HuH-7 (cell line): Measurements from ENCODE around the gene TXLNB.

Experiments
- DNase-seq: peaks from one replicate; pipeline ENCODE4 v3.0.0; 2011; ENCODE audit warnings: low spot score

The TXLNB gene

DNA sequence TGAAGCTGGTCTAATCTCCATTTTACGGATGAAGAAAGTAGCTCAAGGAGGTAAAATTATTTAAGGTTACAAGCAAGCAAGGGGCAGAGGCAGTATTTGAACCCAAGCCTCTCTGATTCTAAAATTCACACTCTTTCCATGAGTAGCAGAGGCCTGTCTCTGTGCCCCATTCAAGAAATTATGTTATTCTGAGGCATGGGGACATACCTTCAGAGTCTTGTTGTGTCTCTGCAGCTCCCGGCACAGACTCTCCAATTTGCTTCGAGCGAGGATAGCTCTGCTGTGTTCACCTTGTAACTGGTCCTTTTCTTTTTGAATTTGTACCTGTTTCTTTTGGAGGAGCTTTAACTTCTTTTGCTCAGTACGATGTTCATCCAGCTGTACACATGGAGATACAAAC, 21.5 kb downstream of the TXLNB start:
- no peak for DNase-seq

DNA sequence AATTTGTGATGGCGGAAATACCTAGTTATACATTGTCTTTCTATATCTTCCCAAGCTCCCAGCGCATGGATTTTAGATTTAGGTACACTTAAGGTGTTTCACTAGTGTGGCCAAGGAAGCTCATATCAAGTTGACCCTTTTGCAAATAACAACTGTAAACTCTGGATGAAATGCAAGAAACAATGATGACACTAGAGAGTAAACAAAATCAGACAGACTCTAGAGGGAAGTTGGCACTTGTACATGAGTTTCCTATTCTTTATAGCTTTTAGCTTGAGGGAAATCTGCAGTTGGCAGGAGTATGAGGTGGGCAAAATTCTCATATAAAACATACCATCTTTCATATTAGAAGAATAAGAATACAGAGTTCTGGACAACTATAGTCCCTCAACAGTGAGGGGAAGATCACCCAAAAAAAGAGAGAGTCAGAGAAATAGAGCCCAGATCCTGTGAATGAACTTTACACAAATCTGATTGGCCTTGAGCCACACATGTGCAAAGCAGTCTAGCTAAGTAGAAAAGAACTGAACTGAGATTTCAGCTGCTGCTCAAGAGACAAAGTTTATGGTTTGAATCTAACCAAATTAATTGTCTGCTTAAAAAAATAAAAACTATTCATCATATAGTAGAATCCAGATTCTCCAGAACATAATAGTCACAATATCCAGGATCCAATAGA, 26.1 kb downstream of the TXLNB start:
- no peak for DNase-seq

DNA sequence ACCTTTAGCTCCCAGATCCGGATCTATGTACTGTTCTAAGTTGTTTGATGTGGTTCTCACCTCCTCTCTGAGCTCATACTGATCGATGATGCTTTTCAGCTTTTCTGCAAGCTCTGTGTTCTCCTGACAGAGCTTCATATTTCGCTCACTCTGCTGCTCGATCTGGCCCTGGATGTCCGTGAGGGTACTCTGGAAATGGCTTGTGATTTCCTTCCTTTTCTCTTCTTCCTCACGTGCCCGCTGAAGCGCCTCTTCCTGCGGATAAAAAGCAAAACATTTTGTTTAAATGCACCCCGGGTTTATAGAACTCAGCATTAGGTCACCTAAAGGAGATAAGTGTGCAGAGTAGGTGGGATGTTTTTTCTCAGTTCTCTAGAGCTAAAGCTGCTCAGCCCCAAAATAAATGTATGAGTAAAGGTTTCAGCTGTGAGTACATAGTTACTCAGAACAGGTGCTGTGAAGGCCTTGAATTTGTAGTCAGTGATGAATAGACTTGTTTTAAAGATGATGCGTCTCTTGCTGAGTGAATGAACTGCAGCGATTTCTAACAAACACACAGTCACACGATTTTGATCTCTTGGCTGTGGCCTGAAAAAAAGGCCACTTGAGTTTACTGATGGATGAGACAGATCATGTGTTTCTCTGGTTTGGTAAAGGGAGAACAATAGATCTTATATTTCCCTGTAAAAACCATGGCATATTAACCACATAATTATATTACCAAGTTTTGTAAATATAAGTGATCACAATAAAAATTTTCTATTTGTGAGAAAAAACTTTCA, 29.1 kb downstream of the TXLNB start:
- DNase-seq, result no peak

DNA sequence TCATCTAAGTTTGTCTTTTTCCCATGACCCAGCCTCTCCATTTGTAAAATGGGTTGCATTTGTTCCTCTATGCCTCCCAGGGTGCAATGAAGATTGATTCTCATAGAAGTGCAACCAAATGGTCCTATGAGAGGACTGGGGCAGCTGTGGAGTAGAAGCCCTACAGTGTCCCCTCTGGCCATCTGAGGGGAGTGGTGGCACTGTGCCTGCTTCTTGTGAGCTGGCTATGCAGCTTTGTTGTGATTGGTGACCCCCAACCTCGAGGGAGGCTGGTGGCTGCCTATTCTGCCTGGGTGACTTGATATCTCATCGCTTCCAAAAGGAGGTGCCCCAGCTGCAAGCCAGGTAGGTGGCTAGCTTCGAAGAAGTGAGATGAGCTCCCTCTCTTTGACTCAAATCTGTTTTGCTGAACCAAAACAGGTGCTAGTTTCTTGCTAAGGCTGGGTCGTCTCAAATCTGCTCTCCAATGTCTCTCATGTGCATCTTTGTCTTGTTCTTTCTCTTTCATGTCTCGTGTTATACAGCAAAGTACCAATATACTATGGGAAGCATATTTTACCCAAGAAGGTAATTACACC, 33.9 kb downstream of the TXLNB start:
- DNase-seq, result no peak

DNA sequence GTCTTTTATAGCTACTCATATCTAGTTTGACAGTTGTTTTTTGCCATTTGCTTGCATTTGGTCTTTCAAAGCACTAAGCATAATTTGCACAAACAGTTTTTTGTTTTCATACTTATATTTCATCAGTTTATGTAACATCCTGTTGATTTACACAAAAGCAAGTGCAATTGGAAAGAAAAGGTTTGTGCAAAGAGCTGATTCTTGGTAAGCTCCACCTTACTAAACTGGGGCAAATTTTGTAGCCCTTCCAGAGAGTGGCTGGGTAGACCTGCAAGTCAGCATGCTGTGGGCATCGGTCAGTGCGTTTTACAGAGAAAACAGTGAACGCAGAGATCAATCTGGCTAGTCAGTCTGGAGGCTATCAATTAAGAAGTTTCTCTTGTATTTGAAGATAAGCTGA, 34.5 kb downstream of the TXLNB start:
- DNase-seq, result no peak

DNA sequence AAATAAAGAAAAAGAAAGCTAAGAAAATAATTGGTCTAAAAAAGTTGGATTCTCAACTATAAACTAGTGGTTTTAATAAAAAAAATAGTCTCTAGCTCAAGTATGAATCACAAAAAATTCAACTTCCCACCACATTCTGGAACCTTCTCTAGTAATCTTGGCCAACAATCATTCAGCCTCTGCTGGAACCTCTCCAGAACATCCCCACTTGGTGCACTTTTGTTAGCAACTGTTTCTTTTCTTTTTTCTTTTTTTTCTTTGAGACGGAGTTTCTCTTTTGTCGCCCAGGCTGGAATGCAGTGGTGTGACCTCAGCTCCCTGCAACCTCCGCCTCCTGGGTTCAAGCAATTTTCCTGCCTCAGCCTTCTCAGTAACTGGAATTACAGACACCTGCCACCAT, 35.7 kb downstream of the TXLNB start:
- DNase-seq, result no peak

DNA sequence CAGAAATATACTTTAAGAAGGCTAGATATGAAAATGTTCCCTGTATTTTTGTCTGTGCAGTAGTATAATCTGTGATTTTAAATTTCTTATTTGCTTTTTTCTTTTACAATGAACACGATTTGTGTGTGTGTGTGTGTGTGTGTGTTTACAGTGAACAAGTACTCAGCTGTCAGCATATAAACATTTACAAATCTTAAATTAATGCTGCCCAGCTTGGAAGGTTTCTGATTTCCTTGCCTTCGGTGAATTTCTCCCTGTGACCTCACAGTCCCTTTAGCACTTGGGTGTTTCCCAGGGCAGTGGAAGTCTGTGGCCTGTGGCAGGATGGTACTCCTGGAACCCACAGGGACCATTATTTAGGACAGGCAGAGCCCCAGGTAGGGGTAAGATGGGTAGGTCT, 37.6 kb downstream of the TXLNB start:
- DNase-seq, result no peak

DNA sequence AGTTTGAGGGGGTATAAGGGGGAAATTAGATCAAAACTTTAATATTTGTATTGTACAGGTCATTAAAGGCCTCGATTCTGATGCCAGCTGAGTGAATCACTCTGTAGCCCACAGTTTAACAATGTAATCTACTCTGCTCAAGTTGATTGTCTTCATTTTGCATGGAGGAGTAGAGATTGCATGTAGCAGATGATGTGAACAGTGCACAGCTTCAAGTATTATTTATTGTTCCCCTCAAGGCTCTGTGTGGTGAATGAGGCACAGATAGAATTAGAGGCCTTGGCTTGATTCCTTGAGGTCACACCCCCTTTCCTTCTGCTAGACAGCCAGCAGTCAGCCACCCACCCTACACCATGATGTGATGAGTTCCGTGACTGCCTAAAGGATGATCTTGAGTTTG, 38.1 kb downstream of the TXLNB start:
- DNase-seq, result no peak

DNA sequence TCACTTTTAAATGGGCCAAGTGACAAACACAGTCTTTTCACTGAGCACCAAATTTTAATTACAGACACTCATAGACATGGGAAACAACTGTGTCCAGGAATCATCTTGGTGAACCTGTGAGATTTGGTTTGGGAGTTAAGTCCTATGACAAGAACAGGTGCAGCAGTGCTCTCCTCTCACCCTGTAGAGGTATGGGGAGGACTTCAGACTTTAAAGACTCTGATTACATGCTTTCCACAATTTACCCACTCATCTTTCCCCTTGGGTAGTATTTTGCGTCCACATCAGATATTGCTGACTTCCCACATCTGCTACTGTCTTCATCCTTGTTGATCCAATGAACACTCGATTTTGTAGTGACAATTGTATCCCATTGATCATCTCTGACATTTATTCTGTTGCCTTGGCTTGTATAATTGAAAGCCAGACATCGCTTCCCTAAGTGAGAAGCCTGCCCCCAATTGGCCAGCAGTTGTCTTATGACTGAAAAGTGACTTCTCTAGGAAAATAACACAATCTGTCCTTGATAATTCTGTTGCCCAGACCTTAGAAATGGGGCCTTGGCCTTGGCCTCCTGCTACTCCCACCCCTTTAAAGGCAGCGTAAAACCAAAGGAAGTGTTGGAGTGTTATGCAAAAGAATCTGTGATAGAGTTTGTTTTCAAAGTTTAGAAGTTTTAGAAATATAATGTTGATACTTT, 40.0 kb downstream of the TXLNB start:
- no peak for DNase-seq

DNA sequence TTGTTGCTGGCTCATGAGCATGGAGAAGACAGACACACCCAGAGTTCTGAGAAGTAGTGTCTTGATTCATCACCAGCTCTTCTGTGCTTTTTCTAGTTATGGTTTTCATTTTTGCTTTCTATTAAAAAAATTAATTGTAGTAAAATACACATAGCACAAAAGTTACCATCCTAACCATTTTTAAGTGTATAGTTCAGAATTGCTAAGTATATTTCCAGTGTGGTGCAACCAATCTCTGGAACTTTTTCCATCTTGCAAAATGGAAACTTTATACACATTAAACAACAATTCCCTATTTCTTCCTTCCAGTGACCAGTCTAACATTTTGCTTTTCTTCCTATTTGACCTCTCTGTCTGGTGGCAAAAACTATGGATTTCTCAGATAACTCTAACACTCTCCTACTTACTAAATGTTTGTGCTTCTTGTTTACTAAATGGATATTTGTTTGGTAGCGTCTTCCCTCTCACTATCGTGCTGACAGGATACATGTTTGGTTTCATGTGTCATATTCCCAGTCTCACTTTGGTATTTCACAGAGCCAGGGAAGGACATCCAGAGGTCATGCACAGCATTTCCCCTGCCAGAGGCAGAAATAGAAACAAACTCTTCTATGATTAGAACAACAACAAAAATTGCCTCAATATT, 40.6 kb downstream of the TXLNB start:
- no peak for DNase-seq

DNA sequence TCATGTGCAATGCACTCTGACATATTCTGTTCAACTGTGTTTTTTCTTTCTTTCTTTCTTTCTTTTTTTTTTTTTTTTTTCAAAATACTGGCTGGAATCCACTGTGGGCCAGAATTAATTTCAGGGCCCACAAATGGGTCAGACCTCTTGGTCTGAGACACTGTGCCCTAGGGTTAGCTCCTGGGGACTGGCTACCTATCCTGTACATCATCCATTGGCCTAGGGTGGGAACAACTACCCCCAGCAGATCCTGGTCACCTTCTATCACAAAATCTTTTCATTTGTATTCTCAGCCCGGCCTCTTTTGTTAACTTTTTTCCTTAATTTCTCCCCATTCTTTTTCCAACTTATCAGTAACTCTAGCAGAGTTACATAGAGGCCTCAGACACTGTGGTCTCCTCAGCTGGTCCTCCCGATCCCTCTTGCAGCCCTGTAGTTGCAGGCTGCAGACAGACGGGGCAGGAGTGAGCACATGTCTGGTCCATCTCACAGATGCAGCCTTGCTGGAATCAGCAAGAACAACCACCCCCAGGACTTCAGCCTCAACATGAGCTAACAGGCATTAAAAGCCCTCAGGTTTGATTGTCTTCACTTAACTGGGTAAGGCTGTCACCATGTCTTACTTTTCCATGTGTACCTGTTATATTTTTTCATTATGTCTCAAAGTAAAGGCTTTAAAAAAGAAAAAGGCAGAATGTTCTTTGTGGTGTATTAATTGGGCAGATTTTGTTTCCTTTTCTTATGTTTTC, 41.3 kb downstream of the TXLNB start:
- peak; percentile 87 for DNase-seq

DNA sequence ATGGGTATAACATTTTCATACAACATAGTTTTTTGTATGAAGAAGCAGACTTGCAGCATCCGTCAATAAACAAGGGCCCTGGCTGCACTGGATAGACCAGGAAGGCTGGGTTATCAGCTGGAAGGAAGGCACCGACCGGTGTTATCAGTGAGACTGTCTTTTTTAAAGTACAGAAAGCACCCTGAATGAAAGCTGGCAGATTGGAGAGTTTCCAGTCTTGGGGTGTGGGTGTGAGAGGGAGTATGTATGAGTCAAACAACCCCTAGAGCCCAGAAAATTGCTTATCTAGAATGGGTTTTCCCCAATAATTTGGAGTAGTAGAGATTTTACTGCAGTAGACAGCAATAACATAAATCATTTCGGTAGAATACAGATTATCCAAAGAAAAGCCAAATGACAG, 42.4 kb downstream of the TXLNB start:
- DNase-seq, result no peak

DNA sequence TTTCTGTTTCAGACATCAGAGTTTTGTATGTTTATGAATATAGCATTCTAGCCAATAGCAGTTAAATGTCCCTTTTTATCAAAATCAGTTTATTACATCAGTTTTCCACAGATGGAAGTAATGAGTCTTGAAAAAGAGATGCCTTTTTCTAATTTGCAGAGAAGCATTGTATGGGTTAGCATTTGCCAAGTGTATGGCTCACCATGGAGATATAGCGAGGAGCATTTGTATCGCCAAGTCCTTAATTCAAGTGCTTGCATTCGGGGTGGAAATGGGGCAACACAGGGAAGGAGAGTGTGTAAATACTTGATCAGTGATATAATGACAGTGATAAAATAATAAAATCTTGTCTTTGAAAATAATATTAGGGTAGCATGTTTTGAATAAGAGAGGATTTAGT, 42.9 kb downstream of the TXLNB start:
- DNase-seq, result no peak

DNA sequence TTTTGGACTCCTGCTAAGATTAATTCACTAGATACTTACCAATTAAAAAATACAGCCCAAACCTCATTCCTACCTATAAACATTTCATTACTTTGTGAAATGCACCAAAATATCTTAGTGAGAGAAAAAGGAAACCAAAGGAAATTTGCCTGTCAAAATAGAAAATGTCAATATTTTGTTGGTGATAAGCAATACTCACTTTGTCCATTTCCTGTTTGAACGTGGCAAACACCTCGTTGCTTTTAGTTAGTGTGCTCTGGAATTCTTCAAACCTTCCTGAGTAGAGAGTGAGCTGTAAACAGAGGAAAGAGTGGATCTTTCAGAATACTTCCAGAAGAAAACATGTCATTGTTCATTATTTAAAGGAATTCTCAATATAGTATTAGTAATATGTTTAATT, 44.2 kb downstream of the TXLNB start:
- DNase-seq, result no peak

DNA sequence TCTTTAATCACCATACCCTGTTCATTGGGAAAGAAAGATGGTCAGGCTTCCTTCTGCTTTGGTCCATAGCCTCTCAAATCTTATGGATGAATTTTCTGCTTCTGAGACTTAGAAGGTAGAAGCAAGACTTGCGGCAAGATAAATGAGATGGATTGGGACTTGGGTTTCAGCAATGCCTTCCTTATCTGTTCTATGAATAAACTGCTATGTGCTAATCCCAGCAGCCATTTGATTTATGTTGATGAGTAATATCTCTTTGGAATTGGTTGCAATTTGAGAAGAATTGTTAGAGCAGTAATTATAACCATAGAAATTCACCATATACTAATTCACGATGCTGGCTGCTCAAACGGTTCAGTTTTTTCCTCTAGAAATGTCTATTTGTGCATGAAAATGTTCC, 48.3 kb downstream of the TXLNB start:
- no peak for DNase-seq

DNA sequence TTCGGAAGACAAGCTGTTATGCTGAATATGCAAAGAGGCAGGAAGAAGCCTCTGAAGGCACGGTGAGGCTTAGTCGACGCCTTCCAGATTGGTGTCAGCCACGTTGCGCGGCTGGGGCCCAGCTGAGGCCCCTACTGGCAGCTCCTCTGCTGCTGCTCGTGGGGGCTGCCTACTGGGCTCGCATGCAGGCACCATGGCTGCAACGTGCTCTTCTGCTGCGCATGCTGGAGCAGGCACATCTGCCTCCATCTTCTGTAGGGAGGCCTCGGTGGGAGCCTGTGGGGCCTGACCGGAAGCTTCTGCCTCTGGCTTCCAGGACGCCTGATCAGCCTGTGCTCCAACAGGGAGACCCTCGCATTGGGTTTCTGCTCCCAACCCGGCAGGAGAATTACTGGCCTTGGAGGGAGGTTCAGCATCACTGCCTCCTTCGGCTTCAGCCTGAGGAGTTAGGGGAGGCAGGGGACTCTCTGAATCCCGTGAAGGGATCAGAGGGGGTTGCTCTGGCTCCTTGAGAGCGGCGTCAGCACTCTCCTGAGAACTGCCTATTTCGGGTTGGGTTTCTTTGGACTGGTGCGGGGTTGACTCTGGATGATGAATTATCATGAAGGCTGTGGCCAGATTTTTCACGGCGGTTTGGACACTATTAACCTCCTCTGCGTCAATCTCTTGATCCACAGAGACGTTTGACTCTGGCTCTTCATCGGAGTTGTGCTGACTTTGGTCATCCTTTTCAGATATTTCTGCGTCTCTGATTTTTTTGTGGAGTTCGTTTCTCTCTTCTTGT, 49.1 kb downstream of the TXLNB start:
- DNase-seq, result no peak

DNA sequence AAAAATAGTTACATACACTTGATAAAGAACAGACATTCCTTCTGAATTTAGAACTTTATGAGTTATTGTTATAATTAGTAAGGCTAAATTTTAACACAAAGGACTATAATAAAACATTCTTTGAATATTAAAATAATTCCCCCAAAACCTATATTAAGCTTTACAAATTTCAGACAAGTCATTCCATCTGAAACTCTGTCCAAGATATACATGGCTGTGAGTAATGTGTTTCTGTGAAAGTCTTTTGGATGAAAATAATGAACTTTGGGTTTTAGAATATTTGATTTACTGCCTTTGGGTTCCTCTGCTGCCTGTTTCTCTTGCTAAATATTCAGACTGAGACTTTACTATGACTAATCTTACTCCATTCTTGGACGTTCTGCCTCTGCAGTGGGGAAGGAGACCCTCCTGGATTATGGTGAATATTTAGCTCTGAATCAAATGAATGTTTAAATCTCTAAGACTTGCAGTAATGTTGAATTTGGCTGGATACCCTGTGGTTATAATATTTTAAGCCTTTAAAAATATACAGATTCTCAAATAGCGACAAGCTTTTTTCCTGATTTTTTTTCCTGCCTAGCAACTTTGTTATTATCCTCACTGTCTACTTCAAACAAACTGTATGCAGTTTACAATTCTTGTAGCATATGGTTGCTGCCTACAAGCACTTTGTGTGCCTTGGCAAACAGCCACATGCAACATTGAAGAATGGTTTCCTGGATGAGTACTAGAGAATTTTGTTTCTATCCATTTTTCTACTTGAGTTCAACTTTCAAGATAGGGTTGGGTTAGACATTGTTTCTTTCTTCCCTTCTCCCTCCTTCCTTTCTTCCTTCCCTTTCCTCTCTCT, 51.4 kb downstream of the TXLNB start:
- no peak for DNase-seq

DNA sequence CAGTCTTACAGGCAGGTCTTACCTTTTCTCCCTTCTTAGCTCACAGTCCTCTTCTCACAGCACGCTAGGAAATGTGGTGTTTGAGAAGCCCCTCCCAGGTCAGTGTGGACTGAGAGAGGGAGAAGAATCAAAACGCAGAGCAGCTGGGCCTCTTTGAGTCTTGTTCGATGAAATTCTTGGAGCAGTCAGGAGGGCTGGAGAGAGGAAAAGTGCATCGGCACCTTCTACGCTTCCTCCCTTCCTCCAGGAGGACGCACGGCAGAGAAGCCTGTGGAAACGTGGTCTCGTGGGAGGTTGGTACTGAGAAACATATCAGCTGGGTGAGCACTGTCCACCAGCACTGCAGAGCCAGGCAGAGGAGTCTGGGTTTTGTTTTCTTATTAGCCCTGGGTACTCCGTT, 52.7 kb downstream of the TXLNB start:
- DNase-seq, result no peak

DNA sequence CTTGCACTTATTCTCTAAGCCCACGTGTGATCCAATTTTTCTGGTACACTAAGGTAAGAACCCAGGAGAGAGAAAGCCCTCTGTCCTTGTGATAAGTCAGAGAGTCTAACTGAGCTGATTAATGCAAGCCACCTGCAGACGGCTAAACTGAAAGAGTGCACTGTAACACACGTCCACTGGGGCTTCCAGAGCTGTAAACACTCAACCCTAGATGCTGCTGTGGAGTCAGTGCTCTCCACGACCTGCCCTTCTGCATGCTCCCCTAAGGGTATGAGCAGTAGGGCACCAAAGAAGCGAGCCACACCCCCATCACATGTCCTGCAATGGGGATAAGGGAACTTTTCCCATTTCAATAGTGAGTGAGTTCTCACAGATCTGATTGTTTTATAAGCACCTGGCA, 55.7 kb downstream of the TXLNB start:
- DNase-seq, result no peak

DNA sequence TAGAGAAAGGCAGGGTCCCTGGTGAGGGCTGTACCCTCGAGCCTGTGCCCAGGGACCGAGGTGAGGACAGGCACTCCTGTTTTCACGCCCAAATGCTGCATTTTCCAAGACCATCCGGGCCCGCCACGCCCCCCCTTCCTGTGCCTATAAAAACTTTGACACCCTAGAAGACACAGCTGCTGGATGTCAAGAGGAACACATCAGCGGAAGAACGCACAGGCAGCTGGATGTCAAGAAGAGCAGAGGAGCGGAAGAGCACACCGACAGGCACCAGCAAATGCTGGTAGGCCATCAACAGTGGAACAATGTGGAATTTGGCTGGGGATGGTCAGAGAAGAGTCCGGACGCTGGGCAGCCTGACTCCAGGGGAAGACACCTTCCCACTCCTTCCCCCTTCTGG, 56.1 kb downstream of the TXLNB start:
- no peak for DNase-seq
